GM12878 (cell line): ENCODE measurements around the gene FPGS.

Source experiments
- HDAC2 ChIP-seq: fragments of 200-600 bp; sonication (generic); IDR thresholded peaks from 2 replicates; pipeline ENCODE4 v1.6.1; 2017
- YY1 ChIP-seq: IDR thresholded peaks from 2 replicates; pipeline ENCODE4 v1.6.1; 2011; ENCODE audit warnings: low read depth, mild to moderate bottlenecking, low read length
- TF ChIP-seq, protein P1 (sequence below): IDR thresholded peaks from 2 replicates; pipeline ENCODE4 v1.6.1; 2011; ENCODE audit warnings: low read depth, mild to moderate bottlenecking, low read length, moderate library complexity, borderline replicate concordance; ENCODE audit errors: extremely low read depth

DNA sequence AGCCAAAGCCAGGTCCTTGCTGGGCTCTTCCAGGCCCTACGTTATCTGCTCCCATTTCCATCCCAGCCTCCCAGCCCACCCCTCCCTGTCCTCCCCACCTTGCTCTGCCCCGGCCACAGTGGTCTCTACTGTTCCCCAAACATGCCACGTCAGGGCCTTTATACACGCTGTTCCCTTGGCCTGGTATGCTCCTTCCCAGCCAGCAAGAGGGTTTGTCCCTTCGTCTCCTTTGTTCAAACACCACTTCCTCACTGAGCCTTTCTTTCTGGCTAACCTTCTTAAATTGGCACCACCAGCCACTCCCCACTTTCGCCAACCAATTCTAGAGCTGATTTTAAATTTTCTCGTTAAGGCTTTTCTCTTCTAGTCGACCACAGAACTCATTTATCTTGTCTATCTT is 34.0 kb upstream of the FPGS start:
- TF ChIP-seq, protein P1, sequence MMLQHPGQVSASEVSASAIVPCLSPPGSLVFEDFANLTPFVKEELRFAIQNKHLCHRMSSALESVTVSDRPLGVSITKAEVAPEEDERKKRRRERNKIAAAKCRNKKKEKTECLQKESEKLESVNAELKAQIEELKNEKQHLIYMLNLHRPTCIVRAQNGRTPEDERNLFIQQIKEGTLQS, result no peak
- TF ChIP-seq YY1 (no peak), HDAC2 (no peak)
